ENCODE data around the gene AP1M1. TPM values are rescaled to one million over a fixed set of nuclear protein-coding genes. Genes with fewer than 3 reads are reported as not detected.
A peak's percentile ranks its signal among the peaks of the same experiment; 100 is the strongest.
"Not testable (repeated sequence)": the region's sequence is repeated elsewhere in the genome, so short reads cannot be mapped to it uniquely, and the experiment has no call there.

AP1M1 gene
- 107 TPM for polyA plus RNA-seq (2013, experiment 1 of 2; ENCODE audit: insufficient read length)
- 67.2 TPM for polyA plus RNA-seq (2013, experiment 2 of 2; ENCODE audit: insufficient read length)

DNA sequence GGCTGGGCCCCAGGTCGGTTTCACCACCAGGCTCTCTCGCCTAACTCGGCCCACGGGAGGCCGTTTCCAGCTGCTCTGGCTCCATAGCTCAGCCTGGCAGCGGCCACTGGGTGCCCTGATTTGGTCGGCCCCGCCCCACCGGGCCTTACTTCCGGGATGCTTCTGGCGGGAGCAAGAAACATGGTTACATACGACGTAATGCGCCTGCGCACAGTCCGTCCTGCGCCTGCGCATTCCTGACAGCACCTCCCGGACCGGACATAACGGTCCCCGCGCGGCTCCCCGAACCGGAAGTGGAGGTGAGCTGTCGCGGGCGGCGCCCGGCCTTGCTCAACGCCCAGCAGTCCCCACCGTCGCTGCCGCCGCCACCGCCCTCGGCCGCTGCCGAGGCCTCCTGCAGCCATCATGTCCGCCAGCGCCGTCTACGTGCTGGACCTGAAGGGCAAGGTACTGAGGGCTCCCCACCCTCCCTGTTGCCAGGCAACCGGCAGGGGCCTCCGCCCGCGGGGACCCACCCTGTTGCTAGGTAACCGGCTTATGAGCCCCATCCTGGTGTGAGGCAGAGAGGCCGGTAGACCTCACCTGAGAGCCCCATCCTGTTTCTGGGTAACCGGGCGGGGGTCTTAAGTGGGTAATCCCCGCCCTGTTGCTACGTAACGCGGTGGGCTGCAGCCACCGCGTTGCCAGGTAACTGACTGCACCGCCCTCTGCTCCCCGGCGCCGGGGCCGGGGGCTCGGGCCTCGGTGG, at the start of gene AP1M1:
Gene AP1M1 (plus strand): TSS at position 290 of the 748 bp plus-strand sequence. CDS start 116 bp downstream, at position 406.
- peak; percentile 97 for DNase-seq

DNA sequence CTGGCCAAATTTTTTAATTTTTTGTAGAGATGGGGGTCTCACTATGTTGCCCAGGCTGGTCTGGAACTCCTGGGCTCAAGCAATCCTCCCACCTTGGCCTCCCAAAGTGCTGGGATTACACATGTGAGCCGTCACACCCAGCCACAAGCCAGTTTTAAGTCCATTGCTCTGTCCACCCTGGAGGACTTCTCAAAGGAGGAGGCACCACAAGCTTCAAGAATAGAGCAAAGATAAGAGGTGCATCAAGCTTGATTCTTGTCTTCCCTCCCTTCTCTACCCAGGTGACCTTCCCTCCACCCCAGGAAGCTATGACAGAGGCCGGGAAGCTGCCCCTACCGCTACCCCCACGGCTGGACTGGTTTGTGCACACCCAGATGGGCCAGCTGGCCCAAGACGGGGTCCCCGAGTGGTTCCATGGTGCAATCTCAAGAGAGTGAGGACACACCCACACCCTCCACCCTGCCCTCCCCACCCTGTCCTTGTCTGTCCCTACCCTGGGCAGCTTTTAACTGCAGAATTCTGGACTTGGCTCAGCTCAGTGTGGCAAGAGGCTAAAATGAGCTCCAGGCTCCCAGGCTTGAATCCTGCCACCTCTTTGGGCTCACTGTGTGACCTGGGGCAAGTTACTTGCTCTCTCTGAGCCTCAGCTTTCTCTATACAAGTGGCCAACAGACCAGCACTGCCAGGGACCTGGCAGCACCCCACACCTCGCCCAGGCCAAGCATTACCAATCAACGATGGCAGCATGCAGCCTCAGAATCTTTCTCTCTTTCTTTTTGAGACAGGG, 49.1 kb upstream of the AP1M1 start:
- DNase-seq = no peak

- DNase-seq = no peak
Measured at GRCh38 chr19:16153582-16154336, 44.0 kb upstream of the AP1M1 start.

GRCh38 chr19:16154557-16154956, 43.2 kb upstream of the AP1M1 start:
- no peak for DNase-seq

DNA sequence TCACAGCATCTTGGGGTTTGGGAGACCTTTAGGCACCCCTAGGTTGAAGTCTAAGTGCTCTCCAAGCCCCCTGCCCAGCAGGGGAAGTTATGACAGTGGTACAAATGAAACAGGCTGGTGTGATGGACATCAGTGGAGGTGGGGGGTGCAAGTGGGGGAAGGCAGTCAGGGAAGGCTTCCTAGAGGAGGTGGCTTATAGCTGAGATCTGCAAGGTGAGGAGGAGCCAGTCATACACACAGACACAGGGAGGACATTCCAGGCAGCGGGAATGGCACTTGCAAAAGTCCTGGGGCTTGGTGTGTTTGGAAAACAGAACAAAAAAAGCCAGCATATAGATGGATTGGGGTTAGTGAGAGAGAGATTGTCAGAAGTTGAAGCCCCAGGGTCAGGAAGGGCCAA, 42.6 kb upstream of the AP1M1 start:
- no peak for DNase-seq

DNA sequence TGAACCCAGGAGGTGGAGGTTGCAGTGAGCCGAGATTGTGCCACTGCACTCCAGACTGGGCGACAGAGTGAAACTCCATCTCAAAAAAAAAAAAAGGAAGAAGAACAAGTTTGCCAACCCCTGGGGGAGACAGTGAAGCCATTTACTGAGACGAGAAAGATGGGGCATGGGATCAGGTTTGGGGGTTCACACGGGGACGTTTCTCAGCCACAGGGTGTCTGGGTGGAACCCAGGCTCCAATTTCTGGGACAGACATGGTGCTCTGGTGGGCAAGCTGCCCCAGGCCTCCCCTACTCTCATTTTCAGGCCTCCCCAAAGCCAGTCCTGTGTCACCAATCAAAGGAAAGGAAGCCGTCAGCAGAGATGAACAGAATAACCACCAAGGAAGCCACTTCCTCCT, 40.8 kb upstream of the AP1M1 start:
- no peak for DNase-seq

GRCh38 chr19:16157601-16158000, 40.1 kb upstream of the AP1M1 start:
- no peak for DNase-seq

GRCh38 chr19:16159655-16160054, 38.1 kb upstream of the AP1M1 start:
- DNase-seq = no peak

GRCh38 chr19:16160445-16160942, 37.2 kb upstream of the AP1M1 start:
- DNase-seq = no peak

- peak; percentile 84 for DNase-seq
Measured at GRCh38 chr19:16160943-16161560, 36.7 kb upstream of the AP1M1 start.

- peak; percentile 70 for DNase-seq
Measured at GRCh38 chr19:16161840-16162239, 35.9 kb upstream of the AP1M1 start.

- no peak for DNase-seq
Measured at GRCh38 chr19:16164222-16164890, 33.4 kb upstream of the AP1M1 start.

DNA sequence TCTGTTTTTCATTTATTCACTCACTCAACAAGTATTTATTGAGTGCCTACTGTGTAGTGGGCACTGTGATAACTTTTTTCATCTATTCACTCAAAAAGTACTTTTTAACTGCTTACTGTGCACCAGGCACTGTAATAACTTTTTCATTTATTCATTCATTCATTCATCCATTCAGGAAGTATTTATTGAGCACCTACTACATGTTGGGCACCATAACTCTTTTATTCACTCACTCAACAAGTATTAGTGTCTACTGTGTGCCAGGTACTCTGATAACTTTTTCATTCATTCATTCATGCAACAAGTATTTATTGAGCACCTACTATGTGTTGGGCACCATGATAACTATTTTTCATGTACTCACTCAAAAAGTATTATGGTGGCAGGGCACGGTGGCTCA, 31.3 kb upstream of the AP1M1 start:
- DNase-seq = no peak

GRCh38 chr19:16167055-16167454, 30.7 kb upstream of the AP1M1 start:
- DNase-seq = no peak

DNA sequence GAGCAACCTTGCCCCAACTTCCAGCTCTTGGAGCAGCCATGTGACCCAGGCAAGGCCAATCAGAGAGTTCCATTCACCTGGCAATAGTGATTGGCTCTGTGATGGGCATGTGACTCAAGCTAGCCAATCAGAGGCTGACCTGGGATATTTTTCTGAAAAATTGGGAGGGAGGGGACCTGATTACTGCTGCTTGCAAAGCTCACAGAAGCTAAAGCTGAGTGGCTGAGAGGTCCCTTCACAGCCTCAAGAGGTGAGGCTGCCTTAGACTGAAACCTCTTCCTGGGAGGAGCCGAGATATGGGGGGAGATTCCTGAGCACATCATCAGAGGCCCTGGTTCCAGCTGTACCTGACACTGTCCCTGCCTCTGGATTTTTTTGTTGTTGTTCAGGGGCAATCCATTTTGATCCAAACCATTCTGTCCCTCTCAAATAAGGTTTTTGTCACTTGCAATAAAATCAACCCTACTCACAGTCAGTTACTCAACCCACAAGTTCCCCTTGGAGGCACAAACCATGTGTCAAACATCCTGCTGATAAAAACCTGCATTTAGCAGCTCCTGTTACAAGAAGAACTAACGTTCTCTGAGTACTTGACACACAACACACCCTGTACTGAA, 29.1 kb upstream of the AP1M1 start:
- DNase-seq = no peak

DNA sequence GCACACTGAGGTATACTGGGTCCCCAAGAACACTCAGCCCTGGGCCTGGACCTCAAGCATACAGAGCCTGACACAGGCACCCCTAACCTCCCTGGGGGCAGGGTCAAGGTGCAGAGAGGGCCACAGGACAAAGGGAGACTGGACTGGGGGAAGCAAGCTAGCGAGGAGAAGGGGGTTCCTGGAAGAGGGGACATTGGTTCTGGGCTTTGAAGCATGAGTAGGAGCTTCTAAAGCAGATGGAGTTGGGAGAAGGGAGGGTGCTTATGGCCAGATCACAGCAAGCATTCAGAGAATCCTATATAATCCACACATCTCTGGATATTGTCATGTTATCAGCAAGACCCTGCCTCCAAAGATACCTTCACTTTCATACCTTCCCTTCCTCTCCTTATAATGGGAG, 27.6 kb upstream of the AP1M1 start:
- no peak for DNase-seq

- DNase-seq = no peak
Measured at GRCh38 chr19:16175954-16176353, 21.8 kb upstream of the AP1M1 start.

DNA sequence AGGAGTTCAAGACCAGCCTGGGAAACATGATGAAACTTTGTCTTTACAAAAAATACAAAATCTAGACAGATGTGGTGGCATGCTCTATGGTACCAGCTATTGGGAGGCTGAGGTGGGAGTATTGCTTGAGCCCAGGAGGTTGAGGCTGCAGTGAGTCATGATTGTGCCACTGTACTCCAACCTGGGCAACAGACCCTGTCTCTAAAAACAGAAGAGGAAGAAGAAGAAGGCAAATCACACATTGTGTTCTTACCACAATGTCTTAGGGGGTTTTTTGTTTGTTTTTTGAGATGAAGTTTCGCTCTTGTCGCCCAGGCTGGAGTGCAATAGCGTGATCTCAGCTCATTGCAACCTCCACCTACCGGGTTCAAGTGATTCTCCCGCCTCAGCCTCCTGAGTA, 18.8 kb upstream of the AP1M1 start:
- not testable (repeated sequence) for DNase-seq

- peak; percentile 94 for DNase-seq
Measured at GRCh38 chr19:16180611-16181010, 17.1 kb upstream of the AP1M1 start.

GRCh38 chr19:16184665-16185122, 13.0 kb upstream of the AP1M1 start:
- no peak for DNase-seq

DNA sequence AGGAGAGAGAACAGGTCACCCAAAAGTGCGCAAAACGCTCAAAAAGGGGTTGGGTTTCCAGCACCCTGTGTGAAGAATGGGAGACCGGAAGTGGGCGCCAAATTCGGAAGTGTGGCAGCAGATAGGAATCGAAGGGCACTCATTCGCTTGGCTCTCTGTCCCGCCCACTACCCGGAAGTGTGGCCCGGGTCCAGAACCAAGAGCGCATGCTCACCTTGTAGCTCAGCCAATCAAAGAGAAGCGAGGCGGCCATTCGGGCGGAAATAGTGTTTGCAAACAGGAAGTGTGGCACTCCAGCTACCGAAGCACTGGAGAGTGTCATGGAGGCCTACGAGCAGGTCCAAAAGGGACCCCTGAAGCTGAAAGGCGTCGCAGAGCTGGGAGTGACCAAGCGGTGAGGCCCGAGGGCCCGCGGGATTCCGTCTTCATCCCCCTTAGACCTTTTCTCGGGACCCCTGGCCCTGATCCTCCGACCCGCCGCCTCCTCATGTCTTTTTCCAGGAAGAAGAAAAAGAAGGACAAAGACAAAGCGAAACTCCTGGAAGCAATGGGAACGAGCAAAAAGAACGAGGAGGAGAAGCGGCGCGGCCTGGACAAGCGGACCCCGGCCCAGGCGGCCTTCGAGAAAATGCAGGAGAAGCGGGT, 12.5 kb upstream of the AP1M1 start, which contains the start of gene FAM32A:
Gene FAM32A (plus strand): TSS at position 288 of the 645 bp plus-strand sequence. CDS start 33 bp downstream, at position 321.
- DNase-seq = peak; percentile 100

Measured in fibroblast of skin of back (primary cell).